Keratinocyte (primary cell): Measurements from ENCODE around the gene ANGPTL2. TPM values are rescaled to one million over a fixed set of nuclear protein-coding genes. Genes with fewer than 3 reads are reported as not detected.

ENCODE experiments used
- DNase-seq: peaks from one replicate; pipeline ENCODE4 v3.0.0-alpha.2; 2011; ENCODE audit warnings: low read depth, missing footprints, low spot score
- FAIRE-seq: peaks from 2 replicates; lab custom pipeline; 2011; peaks lifted over from hg19 to GRCh38; lab: Jason Lieb, UNC
- H2AFZ ChIP-seq: 2 replicates; pipeline ENCODE4 v1.6.0; 2012; ENCODE audit warnings: low read length, control low read depth, inconsistent platforms; ENCODE audit not compliant: control insufficient read depth
- H3K27ac ChIP-seq: 2 replicates; pipeline ENCODE4 v1.5.1; 2011; ENCODE audit warnings: low read length; ENCODE audit not compliant: control insufficient read depth, insufficient read depth
- H3K27me3 ChIP-seq: 3 replicates; pipeline ENCODE4 v1.6.0; 2011; ENCODE audit warnings: low read length; ENCODE audit not compliant: control insufficient read depth, insufficient read depth; ENCODE audit errors: extremely low read depth
- H3K36me3 ChIP-seq, 2 experiments: 2 replicates in 1 of 2; 3 replicates in 1 of 2; pipeline ENCODE4 v1.5.1; 2011; ENCODE audit warnings: low read length in 2 of 2, mild to moderate bottlenecking in 1 of 2; ENCODE audit not compliant: control insufficient read depth in 2 of 2, insufficient read depth in 2 of 2; ENCODE audit errors: extremely low read depth in 1 of 2
- H3K4me1 ChIP-seq: 3 replicates; pipeline ENCODE4 v1.5.1; 2011; ENCODE audit warnings: low read length; ENCODE audit not compliant: control insufficient read depth, insufficient read depth; ENCODE audit errors: extremely low read depth
- H3K4me2 ChIP-seq: 3 replicates; pipeline ENCODE4 v1.6.0; 2011; ENCODE audit warnings: low read depth, low read length; ENCODE audit not compliant: control insufficient read depth, insufficient read depth; ENCODE audit errors: extremely low read depth
- H3K4me3 ChIP-seq, 3 experiments: fragments of 200-600 bp in 1 of 3; sonication (generic) in 1 of 3; 2 replicates in 2 of 3; 3 replicates in 1 of 3; pipeline ENCODE4 v1.5.1; 2011 to 2016; ENCODE audit warnings: low read length in 3 of 3, mild to moderate bottlenecking in 3 of 3, control low read depth in 2 of 3, inconsistent platforms in 1 of 3, low read depth in 1 of 3, mixed read lengths in 1 of 3, mixed run types in 1 of 3, moderate library complexity in 1 of 3; ENCODE audit not compliant: control insufficient read depth in 2 of 3, insufficient read depth in 2 of 3; ENCODE audit errors: extremely low read depth in 1 of 3
- H3K79me2 ChIP-seq: 2 replicates; pipeline ENCODE4 v1.6.0; 2012; ENCODE audit warnings: low read length; ENCODE audit not compliant: control insufficient read depth, insufficient read depth
- H3K9ac ChIP-seq: 3 replicates; pipeline ENCODE4 v1.6.0; 2011; ENCODE audit warnings: low read length; ENCODE audit not compliant: control insufficient read depth, insufficient read depth; ENCODE audit errors: extremely low read depth
- H3K9me1 ChIP-seq: 3 replicates; pipeline ENCODE4 v1.6.0; 2011; ENCODE audit warnings: low read length; ENCODE audit not compliant: control insufficient read depth, insufficient read depth; ENCODE audit errors: extremely low read depth
- H3K9me3 ChIP-seq: 2 replicates; pipeline ENCODE4 v1.5.1; 2012; ENCODE audit warnings: low read depth, low read length; ENCODE audit not compliant: control insufficient read depth
- H4K20me1 ChIP-seq: 3 replicates; pipeline ENCODE4 v1.6.0; 2011; ENCODE audit warnings: low read length; ENCODE audit not compliant: control insufficient read depth, insufficient read depth; ENCODE audit errors: extremely low read depth
- CTCF ChIP-seq, 3 experiments: IDR thresholded peaks in 1 of 3; conservative IDR thresholded peaks in 1 of 3; optimal IDR thresholded peaks in 1 of 3; 2 replicates in 2 of 3; 3 replicates in 1 of 3; pipeline versions ENCODE3 to v1.5.1; 2011; ENCODE audit warnings: low read length in 3 of 3, mild to moderate bottlenecking in 3 of 3, moderate library complexity in 2 of 3, control low read depth in 1 of 3, inconsistent platforms in 1 of 3; ENCODE audit not compliant: insufficient read depth in 2 of 3; ENCODE audit errors: extremely low read depth in 1 of 3
- EZH2 ChIP-seq: IDR thresholded peaks from one replicate; pipeline ENCODE4 v1.6.1; 2012; ENCODE audit warnings: inconsistent platforms, mild to moderate bottlenecking, low read length, moderate library complexity
- dilution Hi-C: fragments of 300-500 bp; cut with MboI; formaldehyde crosslinking; loops from one replicate; pipeline ENCODE4 v1.7.0; 2020; ENCODE audit warnings: low sequenced_read_pairs; ENCODE audit not compliant: extremely low pct_ligation_motif_present
- polyA plus RNA-seq, 5 experiments: library from polyadenylated mRNA; depleted of rRNA in 3 of 5; stranded (reverse) in 3 of 5; stranded (forward) in 1 of 5; unstranded in 1 of 5; fragments of >200 nt; gene quantifications; 1 replicate in 1 of 5; 2 replicates in 3 of 5; 3 replicates in 1 of 5; pipeline versions ENCODE4 v1.2.1 to v1.2.3, GENCODE V29; 2011 to 2012; ENCODE audit warnings: missing spikeins in 2 of 5, low read depth in 1 of 5, low replicate concordance in 1 of 5

ANGPTL2 gene
- polyA plus RNA-seq, 1 donor (not counting 4 experiments of a cell fraction or from before 2014, with no cell fraction given): 0.18 TPM

DNA sequence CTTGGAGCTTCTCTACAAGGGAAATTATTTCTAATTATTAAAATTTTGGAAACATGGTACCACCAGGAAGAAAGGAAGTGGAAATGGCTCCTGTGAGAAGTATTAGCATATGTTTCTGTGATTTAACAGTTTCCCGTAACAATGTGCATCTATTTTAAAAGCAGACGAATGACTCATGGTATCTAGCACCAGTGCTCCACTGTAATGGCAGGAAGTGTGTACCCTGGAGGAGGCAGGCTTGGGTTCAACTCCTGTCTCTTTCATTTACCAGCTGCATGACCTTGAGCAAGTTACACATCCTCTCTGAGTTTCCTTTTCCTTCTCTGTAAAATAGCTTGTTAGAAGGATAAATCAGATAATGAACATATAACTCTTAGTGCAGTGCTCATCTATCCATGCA is 41.0 kb upstream of the ANGPTL2 start:
- no peaks in the 10 kb centered on the region for H3K9me3 ChIP-seq
- no peaks in the 10 kb centered on the region for H4K20me1 ChIP-seq
- no peak overlapping the region for H3K4me3 ChIP-seq
- H3K4me2 ChIP-seq: peak overlapping the region; percentile 18
- H3K4me1 ChIP-seq: peaks cover 37% of the 10 kb centered on the region
- DNase-seq (no peak), FAIRE-seq (no peak)
- no peaks in the 10 kb centered on the region for H3K9me1 ChIP-seq
- H2AFZ ChIP-seq: no peak overlapping the region
- no peaks in the 10 kb centered on the region for H3K36me3 ChIP-seq
- no peak overlapping the region for H3K27ac ChIP-seq
- TF ChIP-seq EZH2 (no peak), CTCF (optimal IDR thresholded peaks at IDR 0.05 in 1 of 3, IDR thresholded peaks at IDR 0.05 in 1 of 3, conservative IDR thresholded peaks at IDR 0.05 in 1 of 3; ENCODE audit: extremely low read depth in 1 of 3, insufficient read depth in 2 of 3, low read length in 3 of 3) (no peak)
- H3K27me3 ChIP-seq: no peaks in the 10 kb centered on the region
- H3K79me2 ChIP-seq: no peaks in the 10 kb centered on the region
- dilution Hi-C loops: no loop called here
- no peak overlapping the region for H3K9ac ChIP-seq

DNA sequence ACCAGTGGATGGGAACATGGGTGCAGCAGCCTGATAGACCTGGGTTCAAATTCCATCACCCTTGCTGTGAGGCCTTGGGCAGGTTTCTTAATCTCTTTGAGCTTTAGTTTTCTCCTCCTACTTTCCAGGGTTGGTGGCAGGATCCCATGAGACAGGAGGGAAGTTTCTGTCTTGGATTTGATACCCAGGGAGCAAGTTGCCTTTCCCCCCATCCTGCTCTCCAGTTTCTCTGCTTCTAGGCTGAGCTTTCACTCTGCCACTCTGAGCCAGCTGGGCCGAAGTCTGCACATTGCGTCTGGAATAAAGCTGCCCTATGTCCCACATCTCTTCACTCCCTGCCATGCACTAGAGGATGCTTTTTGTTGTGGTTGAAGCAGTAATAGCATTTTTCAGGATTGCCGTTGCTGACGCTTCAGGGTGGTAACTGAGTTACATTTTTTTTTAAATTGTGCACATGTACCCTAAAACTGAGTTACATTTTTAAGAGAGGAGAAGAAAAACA is 40.5 kb upstream of the ANGPTL2 start:
- no peaks in the 10 kb centered on the region for H3K36me3 ChIP-seq
- H3K4me1 ChIP-seq: peaks cover 37% of the 10 kb centered on the region
- no peak for DNase-seq
- TF ChIP-seq CTCF (optimal IDR thresholded peaks at IDR 0.05 in 1 of 3, IDR thresholded peaks at IDR 0.05 in 1 of 3, conservative IDR thresholded peaks at IDR 0.05 in 1 of 3; ENCODE audit: extremely low read depth in 1 of 3, insufficient read depth in 2 of 3, low read length in 3 of 3) (no peak), EZH2 (no peak)
- dilution Hi-C loops: no loop called here
- H3K9me1 ChIP-seq: no peaks in the 10 kb centered on the region
- no peak overlapping the region for H3K9ac ChIP-seq
- H3K27ac ChIP-seq: no peak overlapping the region
- H3K79me2 ChIP-seq: no peaks in the 10 kb centered on the region
- no peak for FAIRE-seq
- H2AFZ ChIP-seq: no peak overlapping the region
- H3K9me3 ChIP-seq: no peaks in the 10 kb centered on the region
- H3K4me2 ChIP-seq: no peak overlapping the region
- H3K27me3 ChIP-seq: no peaks in the 10 kb centered on the region
- no peaks in the 10 kb centered on the region for H4K20me1 ChIP-seq
- H3K4me3 ChIP-seq: no peak overlapping the region
